ENCODE measurements around the gene PBX3.

PBX3 gene

DNA sequence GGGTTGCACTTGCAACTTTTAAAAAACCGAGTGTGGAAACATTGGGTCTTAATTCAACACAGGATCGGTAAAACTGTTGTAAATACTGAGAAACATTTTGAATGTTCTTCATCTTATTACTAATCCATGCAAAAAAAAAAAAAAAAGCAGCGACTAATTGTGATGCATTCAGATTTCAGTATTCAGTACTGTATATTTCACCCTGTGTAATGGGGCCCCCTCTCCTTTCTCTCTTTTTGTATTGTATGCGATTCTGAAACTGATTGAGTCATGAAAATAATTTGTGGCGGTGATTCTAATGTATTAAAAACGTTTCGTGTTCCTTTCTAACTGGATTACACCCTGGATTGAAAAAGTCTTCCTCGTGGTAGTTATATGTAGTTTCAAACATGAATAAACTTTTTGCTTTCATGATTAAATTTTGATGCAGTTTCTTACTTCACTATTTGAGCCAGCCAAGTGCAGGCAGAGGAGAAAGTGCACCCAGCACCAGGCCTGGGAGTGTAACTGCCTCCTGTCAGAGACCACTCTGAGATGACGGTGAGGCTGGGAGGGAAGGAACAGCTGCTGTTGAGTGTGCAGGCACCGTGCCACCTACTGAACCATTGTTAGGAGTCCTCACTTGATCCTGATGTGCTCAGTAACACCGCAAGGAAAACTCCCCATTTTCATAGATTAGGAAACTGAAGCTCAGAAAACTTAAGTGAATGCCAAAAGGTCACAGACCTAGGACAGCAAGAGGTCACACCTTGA lies 220.0 kb downstream of the PBX3 start:
- TF ChIP-seq, protein P1, sequence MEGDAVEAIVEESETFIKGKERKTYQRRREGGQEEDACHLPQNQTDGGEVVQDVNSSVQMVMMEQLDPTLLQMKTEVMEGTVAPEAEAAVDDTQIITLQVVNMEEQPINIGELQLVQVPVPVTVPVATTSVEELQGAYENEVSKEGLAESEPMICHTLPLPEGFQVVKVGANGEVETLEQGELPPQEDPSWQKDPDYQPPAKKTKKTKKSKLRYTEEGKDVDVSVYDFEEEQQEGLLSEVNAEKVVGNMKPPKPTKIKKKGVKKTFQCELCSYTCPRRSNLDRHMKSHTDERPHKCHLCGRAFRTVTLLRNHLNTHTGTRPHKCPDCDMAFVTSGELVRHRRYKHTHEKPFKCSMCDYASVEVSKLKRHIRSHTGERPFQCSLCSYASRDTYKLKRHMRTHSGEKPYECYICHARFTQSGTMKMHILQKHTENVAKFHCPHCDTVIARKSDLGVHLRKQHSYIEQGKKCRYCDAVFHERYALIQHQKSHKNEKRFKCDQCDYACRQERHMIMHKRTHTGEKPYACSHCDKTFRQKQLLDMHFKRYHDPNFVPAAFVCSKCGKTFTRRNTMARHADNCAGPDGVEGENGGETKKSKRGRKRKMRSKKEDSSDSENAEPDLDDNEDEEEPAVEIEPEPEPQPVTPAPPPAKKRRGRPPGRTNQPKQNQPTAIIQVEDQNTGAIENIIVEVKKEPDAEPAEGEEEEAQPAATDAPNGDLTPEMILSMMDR (IDR thresholded peaks at IDR 0.05): no peak

GRCh38 chr9:125968714-125969374 lies 221.7 kb downstream of the PBX3 start:
- TF ChIP-seq, protein P1 (IDR thresholded peaks at IDR 0.05): no peak

- TF ChIP-seq, protein P1 (IDR thresholded peaks at IDR 0.05): no peak
Observed at GRCh38 chr9:125969462-125969861, 222.3 kb downstream of the PBX3 start.

DNA sequence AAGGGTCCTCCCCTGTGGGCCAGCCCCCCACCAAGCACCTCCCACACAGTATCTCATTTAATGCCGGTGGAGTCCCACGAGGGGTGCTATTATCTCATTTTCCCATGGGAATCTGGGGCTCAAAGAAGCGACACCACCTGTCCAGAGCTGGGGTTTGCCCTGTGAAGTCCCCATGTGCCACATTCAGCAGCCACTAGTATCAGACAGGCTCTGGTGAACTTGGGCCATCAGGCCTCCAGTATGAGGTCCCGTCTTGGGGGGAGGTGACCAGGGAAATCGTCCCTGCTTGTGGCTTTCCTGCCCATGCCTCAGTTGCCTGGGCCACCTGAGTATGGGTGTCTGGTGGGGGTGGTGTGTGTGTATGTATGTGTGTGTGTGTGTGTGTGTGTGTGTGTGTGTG lies 222.7 kb downstream of the PBX3 start:
- TF ChIP-seq, protein P1 (IDR thresholded peaks at IDR 0.05): no peak

DNA sequence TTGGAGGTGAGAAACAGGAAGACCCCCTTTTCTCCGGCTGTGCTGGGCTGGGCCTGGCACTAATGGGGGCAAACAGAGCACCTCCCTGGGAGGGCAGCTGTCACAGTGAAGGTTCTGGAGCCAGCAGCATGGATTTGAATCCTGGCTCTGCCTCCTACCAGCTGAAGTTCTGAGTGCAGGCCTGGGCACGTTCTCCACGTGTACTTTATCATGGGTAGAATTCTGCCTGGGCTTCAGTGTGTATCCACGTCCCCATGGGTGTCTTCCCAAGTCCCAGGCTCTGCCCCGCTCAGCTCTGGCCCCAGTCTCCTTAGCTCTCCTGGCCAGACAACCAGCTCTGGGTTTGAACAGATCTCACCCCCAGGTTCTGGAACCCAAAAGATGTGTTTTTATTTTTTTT lies 223.2 kb downstream of the PBX3 start:
- TF ChIP-seq, protein P1 (IDR thresholded peaks at IDR 0.05): no peak

GRCh38 chr9:125971050-125971449 lies 223.9 kb downstream of the PBX3 start:
- TF ChIP-seq, protein P1 (IDR thresholded peaks at IDR 0.05): no peak

DNA sequence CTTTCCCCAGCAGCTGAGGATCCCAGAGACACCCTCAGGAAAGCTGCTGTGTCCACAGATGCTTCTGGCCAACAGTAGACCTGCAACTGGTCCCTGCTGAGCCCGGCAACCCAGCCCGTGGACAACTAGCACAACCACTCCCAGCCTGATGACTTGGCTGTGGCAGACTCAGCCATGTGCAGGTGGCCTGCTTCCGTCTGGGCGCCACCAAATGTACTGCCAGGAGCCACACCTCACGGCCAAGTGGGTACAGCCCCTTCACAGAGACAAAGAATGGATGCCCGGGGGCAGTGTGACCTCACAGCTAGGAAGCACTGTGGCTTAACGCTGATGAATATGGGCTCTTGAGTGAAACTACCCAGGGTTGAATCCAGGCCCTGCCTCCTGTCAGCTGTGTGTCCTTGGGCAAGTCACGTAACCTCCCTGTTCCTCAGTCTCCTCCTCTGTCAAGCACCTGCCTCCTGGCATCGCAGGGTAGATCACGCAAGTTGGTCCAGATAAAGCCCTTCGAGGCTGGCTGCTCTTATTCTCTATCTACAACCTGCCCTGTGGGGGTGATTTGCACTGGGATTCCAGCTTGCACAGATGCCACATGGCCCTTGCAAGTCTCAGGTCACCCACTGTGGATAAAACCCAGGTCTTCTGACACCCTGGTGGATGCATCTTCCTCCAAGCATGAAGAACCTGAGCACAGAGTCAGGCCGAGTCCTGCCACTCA lies 225.0 kb downstream of the PBX3 start:
- TF ChIP-seq, protein P1 (IDR thresholded peaks at IDR 0.05): no peak

Data from LNCAP (cell line).